Esophagus muscularis mucosa (tissue), 4 donors: ENCODE data around the gene TENT4B. TPM values are rescaled to one million over a fixed set of nuclear protein-coding genes. Genes with fewer than 3 reads are reported as not detected.

Experiments
- DNase-seq: peaks from one replicate; pipeline ENCODE4 v3.0.0-alpha.2; 2017; ENCODE audit errors: extremely low spot score
- H3K27ac ChIP-seq, 4 donors: fragments of 200-600 bp; sonication (generic); replicated peaks in 1 of 4; 1 replicate in 3 of 4; 2 replicates in 1 of 4; pipeline ENCODE4 v1.5.1; 2016 to 2019; ENCODE audit warnings: mild to moderate bottlenecking in 1 of 4
- H3K27me3 ChIP-seq, 4 donors: fragments of 200-600 bp; sonication (generic); one replicate each; pipeline versions ENCODE4 v1.5.1 to v1.6.0; 2016 to 2019
- H3K36me3 ChIP-seq, 4 donors: fragments of 200-600 bp; sonication (generic); one replicate each; pipeline ENCODE4 v1.5.1; 2016 to 2019
- H3K4me1 ChIP-seq, 4 donors: fragments of 200-600 bp; sonication (generic); one replicate each; pipeline ENCODE4 v1.5.1; 2016 to 2019
- H3K4me3 ChIP-seq, 4 donors: fragments of 200-600 bp; sonication (generic); 1 replicate in 2 of 4; 2 replicates in 2 of 4; pipeline ENCODE4 v1.5.1; 2016 to 2019; ENCODE audit warnings: mild to moderate bottlenecking in 4 of 4, moderate library complexity in 1 of 4
- H3K9me3 ChIP-seq, 4 donors: fragments of 200-600 bp; sonication (generic); 1 replicate in 3 of 4; 2 replicates in 1 of 4; pipeline ENCODE4 v1.5.1; 2016 to 2019
- EP300 ChIP-seq: sonication (generic); formaldehyde crosslinking; IDR thresholded peaks from one replicate; pipeline ENCODE4 v1.6.1; 2017; ENCODE audit warnings: antibody characterized with exemption
- POLR2A ChIP-seq: fragments of 450-650 bp; IDR thresholded peaks from one replicate; pipeline ENCODE4 v1.6.1; 2017; ENCODE audit warnings: antibody characterized with exemption, moderate library complexity, mild to moderate bottlenecking, low read depth
- POLR2AphosphoS5 ChIP-seq, 2 donors: sonication (generic); formaldehyde crosslinking; IDR thresholded peaks; one replicate each; pipeline ENCODE4 v1.6.1; 2017; ENCODE audit warnings: antibody characterized with exemption in 2 of 2
- WGBS: methylation state at CpG from one replicate; pipeline ENCODE4 v1.1.5; 2018; 5-methylcytosine and 5-hydroxymethylcytosine counted together
- intact Hi-C: fragments of 100-400 bp; cut with DNase I; formaldehyde crosslinking; loops from one replicate; pipeline ENCODE4 v1.15.1; 2023
- total RNA-seq, 4 donors: library from RNA; depleted of rRNA; stranded (reverse); fragments of >200 nt; gene quantifications; one replicate each; pipeline versions ENCODE4 v1.1.0 to v1.2.1, GENCODE V29; 2016
- TF ChIP-seq, protein P1 (sequence below), 3 experiments: fragments of 200-600 bp in 2 of 3; fragments of 450-650 bp in 1 of 3; sonication (generic) in 2 of 3; IDR thresholded peaks; one replicate each; pipeline ENCODE4 v1.5.1; 2017 to 2019; ENCODE audit warnings: antibody characterized with exemption in 3 of 3, mild to moderate bottlenecking in 2 of 3, moderate library complexity in 1 of 3

TENT4B gene
- total RNA-seq, 4 donors from 2014 or later = 9.9 to 18.3 (median 16.7) TPM

GRCh38 chr16:50182441-50182840 is 29.3 kb downstream of the TENT4B start:
- Histone ChIP-seq H3K9me3 (peaks cover 0 to under 1% (median 0%) of the 10 kb centered on the region in 4 donors), H3K4me3 (no peak overlapping the region), H3K27ac (no peak overlapping the region), H3K36me3 (no peaks in the 10 kb centered on the region), H3K27me3 (no peaks in the 10 kb centered on the region), H3K4me1 (peaks cover 10 to 64% (median 55%) of the 10 kb centered on the region in 4 donors)
- intact Hi-C loops = no loop called here
- TF ChIP-seq POLR2A (no peak), POLR2AphosphoS5 (IDR thresholded peaks at IDR 0.05) (no peak), EP300 (no peak)
- TF ChIP-seq, protein P1, sequence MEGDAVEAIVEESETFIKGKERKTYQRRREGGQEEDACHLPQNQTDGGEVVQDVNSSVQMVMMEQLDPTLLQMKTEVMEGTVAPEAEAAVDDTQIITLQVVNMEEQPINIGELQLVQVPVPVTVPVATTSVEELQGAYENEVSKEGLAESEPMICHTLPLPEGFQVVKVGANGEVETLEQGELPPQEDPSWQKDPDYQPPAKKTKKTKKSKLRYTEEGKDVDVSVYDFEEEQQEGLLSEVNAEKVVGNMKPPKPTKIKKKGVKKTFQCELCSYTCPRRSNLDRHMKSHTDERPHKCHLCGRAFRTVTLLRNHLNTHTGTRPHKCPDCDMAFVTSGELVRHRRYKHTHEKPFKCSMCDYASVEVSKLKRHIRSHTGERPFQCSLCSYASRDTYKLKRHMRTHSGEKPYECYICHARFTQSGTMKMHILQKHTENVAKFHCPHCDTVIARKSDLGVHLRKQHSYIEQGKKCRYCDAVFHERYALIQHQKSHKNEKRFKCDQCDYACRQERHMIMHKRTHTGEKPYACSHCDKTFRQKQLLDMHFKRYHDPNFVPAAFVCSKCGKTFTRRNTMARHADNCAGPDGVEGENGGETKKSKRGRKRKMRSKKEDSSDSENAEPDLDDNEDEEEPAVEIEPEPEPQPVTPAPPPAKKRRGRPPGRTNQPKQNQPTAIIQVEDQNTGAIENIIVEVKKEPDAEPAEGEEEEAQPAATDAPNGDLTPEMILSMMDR (IDR thresholded peaks at IDR 0.05) = no peak
- no peak for DNase-seq

- TF ChIP-seq, protein P1 (IDR thresholded peaks at IDR 0.05) = no peak
- TF ChIP-seq POLR2AphosphoS5 (IDR thresholded peaks at IDR 0.05) (no peak), EP300 (no peak)
- no peaks in the 10 kb centered on the region for H3K36me3 ChIP-seq
- H3K9me3 ChIP-seq = no peaks in the 10 kb centered on the region
- H3K27ac ChIP-seq = no peak overlapping the region
- WGBS = 71% methylated on average over 4 of the region's 4 CpGs
- no peak overlapping the region for H3K4me3 ChIP-seq
- intact Hi-C loops = no loop called here
- DNase-seq = no peak
- no peaks in the 10 kb centered on the region for H3K27me3 ChIP-seq
- peaks cover 12 to 73% (median 64%) of the 10 kb centered on the region in 4 donors for H3K4me1 ChIP-seq
These were observed 30.2 kb downstream of the TENT4B start for GRCh38 chr16:50183316-50183715.

GRCh38 chr16:50185005-50185505 is 31.9 kb downstream of the TENT4B start:
- intact Hi-C loops = no loop called here
- Histone ChIP-seq H3K27ac (peak overlapping the region; percentile 60 to 65 (median 62)), H3K36me3 (no peaks in the 10 kb centered on the region), H3K4me3 (peak overlapping the region in 1 of 4 donors; percentile 10), H3K9me3 (no peaks in the 10 kb centered on the region), H3K4me1 (peaks cover 23 to 86% (median 81%) of the 10 kb centered on the region in 4 donors), H3K27me3 (no peaks in the 10 kb centered on the region)
- DNase-seq = no peak
- TF ChIP-seq POLR2A = no peak
- WGBS = 62% methylated on average over 3 of the region's 3 CpGs

DNA sequence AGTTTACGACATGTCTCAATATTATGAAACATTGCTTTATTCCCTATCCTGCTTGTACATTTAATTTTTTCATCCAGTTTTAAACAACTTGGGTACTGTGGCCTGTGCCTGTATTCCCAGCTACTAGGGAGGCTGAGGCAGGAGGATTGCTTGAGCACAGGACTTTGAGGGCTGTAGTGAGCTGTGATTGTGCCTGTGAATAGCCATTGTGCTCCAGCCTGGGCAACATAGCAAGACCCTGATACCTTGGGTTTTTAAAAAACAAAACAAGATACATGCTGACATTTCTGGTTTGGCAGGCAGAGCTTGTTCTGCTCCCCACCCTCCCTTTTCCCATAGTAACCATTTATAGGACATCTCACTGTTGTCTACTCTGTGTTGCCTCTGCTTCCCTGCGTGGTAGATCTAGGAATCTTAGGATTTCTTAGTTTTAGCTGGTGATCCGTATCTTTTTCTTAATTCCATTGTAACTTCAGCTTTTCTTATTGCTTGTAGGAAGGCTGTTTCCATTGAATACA is 35.6 kb downstream of the TENT4B start:
- no peak for TF ChIP-seq EP300
- TF ChIP-seq POLR2AphosphoS5 (IDR thresholded peaks at IDR 0.05) = no peak
- TF ChIP-seq, protein P1 (IDR thresholded peaks at IDR 0.05) = no peak
- TF ChIP-seq POLR2A = no peak
- 72% methylated on average over 3 of the region's 3 CpGs for WGBS
- Histone ChIP-seq H3K27me3 (no peaks in the 10 kb centered on the region), H3K4me3 (no peak overlapping the region), H3K9me3 (no peaks in the 10 kb centered on the region), H3K4me1 (peaks cover 19 to 74% (median 67%) of the 10 kb centered on the region in 4 donors), H3K36me3 (no peaks in the 10 kb centered on the region), H3K27ac (peak overlapping the region in 3 of 4 donors; percentile 6 to 23 (median 16))
- no peak for DNase-seq
- intact Hi-C loops = no loop called here

DNA sequence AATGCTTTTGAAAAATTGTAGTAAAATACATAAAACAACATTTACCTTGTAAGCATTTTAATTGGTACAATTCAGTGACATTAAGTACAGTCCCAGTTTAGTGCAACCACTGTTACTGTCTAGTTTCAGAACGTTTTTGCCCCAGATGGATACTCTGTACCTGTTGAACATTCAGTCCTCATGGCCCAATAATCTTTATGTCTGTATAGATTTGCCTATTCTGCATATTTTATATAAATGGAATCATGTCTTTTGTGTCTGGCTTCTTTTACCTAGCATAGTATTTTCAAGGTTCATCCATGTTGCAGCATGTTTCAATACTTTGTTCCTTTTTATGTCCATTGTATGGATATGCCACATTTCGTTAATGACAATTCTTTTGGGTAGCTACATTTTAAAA is 37.2 kb downstream of the TENT4B start:
- Histone ChIP-seq H3K27me3 (no peaks in the 10 kb centered on the region), H3K4me3 (no peak overlapping the region), H3K4me1 (peaks cover 18 to 78% (median 63%) of the 10 kb centered on the region in 4 donors), H3K36me3 (no peaks in the 10 kb centered on the region), H3K9me3 (no peaks in the 10 kb centered on the region), H3K27ac (no peak overlapping the region)
- DNase-seq = no peak
- 82% methylated on average over 2 of the region's 2 CpGs for WGBS
- intact Hi-C loops = no loop called here
- TF ChIP-seq POLR2A (no peak), EP300 (no peak), POLR2AphosphoS5 (IDR thresholded peaks at IDR 0.05) (no peak)
- TF ChIP-seq, protein P1 (IDR thresholded peaks at IDR 0.05) = no peak
